ENCODE data around the gene TRIM9.

TRIM9 gene

DNA sequence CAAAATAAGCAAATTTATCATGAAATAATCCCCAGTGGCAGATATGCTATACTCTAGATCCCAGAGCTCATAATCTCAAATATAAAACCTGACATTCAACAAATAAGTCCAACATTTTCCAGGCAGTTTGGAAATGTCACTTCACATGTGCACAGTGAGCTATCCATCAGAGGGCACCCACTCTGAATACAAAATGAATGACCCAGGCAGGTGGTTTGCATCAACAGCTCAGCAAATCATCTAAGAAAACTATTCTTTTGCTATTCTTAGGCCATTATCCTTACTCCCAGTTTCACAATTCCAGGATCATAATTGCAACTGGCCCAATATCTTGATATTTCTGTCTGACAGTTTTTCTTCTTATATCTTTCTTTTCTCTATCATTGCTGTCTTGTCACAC lies 38.5 kb downstream of the TRIM9 start:
- no peak for DNase-seq

- DNase-seq: no peak
Observed at GRCh38 chr14:51053157-51053556, 41.7 kb downstream of the TRIM9 start.

- no peak for DNase-seq
Observed at GRCh38 chr14:51044961-51045360, 49.9 kb downstream of the TRIM9 start.

DNA sequence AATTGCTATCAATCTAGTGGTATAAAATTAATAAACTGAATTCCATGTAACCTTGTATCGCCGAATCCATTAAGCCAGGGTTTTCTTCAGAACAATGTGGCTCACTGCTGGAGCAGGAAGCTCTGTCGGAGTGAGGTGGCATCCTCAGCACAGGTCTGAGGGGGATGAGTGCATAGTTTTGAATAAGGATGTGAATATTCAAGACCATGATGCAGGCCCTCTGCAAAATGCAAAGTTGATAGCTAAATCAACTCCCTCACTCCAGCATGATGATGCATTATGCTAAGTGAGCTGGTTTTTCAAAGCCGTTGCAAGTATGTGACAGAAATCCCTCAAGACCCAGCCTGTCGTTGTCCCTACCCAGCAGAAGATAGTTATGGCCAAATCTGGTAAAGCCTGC lies 53.0 kb downstream of the TRIM9 start:
- DNase-seq: no peak

GRCh38 chr14:51041108-51041531 lies 53.8 kb downstream of the TRIM9 start:
- DNase-seq: no peak

DNA sequence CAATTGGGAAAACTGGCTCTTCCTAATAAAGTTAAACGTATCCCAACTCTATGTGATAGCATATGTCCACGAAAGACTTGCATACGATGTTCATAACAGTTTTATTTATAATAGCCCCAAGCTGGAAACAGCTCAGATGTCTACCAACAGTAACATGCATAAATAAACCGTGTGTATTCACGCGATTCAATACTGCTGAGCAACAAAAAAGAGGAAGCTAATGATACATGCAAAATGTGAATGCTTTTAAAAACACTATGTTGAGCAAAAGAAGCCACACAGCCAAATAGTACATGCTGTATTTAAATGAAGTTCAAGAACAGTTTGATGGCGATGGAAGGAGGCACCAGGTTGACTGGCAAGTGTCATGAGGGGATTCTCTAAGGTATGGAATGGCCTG lies 55.7 kb downstream of the TRIM9 start:
- DNase-seq: no peak

GRCh38 chr14:51035611-51036192 lies 59.2 kb downstream of the TRIM9 start:
- no peak for DNase-seq

GRCh38 chr14:51028851-51029754 lies 65.8 kb downstream of the TRIM9 start:
- no peak for DNase-seq

DNA sequence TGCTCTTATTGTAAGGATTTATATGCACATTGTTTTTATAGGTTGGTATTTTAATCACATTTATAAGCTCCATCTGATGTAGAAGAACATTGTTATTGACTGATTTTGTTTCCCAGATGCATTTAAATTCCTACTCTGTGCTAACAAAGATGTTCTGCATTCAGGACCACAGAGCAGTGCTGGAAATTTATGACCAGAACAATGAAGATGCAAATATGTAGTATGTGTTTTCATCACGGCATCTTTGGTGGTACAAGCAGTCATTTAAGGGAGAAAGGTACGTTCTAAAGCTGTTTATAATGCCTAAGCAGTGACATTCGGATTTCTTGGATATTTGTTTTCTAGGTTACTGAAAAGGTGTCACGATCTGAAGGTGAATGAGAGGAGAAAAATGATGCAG lies 66.5 kb downstream of the TRIM9 start:
- no peak for DNase-seq

GRCh38 chr14:51024377-51024776 lies 70.5 kb downstream of the TRIM9 start:
- DNase-seq: no peak

DNA sequence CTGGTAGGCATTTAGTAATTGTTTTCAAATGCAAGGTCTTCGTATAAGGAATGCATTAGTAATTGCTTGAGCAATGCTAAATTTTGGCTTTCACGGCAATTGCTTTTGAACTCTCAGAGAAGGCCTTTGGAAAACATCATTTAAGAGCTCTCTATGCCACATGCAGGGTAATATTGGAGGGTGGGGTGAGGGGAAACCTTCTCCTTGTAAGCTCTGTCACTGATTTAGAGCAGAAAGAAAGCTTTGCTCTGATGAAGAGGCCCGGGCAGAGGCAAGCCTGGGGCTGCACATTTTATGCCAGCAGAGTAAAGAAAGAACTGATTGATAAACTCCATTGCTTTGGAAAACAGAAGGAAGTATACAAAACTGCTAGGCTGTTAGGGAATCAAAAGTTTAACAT lies 70.9 kb downstream of the TRIM9 start:
- DNase-seq: no peak

- DNase-seq: no peak
Observed at GRCh38 chr14:51022769-51023168, 72.1 kb downstream of the TRIM9 start.

GRCh38 chr14:51020024-51020710 lies 74.7 kb downstream of the TRIM9 start:
- DNase-seq: no peak

- no peak for DNase-seq
Observed at GRCh38 chr14:51019089-51019488, 75.8 kb downstream of the TRIM9 start.

DNA sequence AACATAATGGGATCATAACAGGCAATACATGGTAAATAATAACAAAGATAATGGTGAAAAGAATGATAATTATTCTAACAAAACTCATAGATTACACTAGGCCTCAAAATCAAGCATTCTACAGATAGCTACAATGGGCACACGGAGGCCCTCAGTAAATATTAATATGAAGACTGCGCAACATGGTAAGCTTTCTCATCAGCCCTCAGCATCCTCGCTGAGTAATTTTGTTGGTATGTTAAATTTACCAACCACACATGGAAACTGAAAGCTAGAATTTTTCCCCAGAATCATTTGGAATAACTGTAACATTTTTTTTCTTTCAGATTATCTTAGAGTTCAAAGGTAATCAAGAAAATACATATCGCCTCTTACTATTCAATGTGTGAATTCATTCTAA lies 76.4 kb downstream of the TRIM9 start:
- no peak for DNase-seq

- DNase-seq: no peak
Observed at GRCh38 chr14:51014625-51015024, 80.3 kb downstream of the TRIM9 start.

- DNase-seq: no peak
Observed at GRCh38 chr14:51014086-51014485, 80.8 kb downstream of the TRIM9 start.

- DNase-seq: no peak
Observed at GRCh38 chr14:51012055-51012454, 82.8 kb downstream of the TRIM9 start.

GRCh38 chr14:51008446-51008845 lies 86.5 kb downstream of the TRIM9 start:
- no peak for DNase-seq

GRCh38 chr14:51006781-51007211 lies 88.1 kb downstream of the TRIM9 start:
- DNase-seq: no peak

DNA sequence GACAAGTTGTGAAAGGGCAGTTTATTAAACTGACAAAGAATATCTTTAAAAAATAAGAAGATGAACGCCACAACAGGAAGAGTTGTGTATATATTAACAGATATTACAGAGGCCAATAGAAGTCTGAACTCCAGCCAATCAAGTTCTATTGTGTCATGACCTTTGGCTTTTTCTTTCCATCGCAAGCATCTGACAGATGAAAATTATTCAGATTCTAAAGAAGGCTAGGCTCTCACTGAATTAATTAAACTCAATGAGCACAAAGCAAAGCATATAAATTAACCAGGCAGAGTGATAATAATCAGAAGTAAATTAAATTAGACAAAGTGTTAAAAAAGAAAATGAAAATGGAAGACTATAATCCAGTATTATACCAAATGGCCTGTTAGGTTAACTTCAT lies 88.6 kb downstream of the TRIM9 start:
- no peak for DNase-seq

GRCh38 chr14:51004801-51005526 lies 89.9 kb downstream of the TRIM9 start:
- no peak for DNase-seq

- DNase-seq: no peak
Observed at GRCh38 chr14:51004352-51004800, 90.5 kb downstream of the TRIM9 start.
